HG03139 (cell line): Measurements from ENCODE around the gene PLCB1.

Experiments used
- ATAC-seq: cut with Tn5 transposase; IDR thresholded peaks from one replicate; pipeline ENCODE4 v1.9.1; 2021; ENCODE audit not compliant: unreplicated experiment

Gene PLCB1

DNA sequence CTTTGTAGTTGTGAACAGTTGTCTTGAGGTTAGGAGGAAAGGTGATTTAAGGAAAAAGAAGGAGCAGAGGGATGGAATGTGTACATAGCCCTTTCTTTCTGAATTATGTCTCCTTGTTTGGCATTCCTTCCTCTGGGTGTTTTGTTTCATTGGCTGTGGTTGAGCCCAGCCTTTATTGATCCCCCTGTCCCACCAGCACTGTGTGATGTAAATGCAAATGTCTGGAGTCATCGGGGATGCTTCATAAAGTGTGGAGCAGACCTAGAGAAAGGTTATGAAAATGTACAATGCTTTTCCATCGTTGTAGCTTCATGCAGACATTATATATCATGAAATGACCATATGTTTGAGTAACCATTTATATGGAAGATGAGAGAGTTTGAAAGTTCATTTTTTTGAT lies 164.5 kb downstream of the PLCB1 start:
- ATAC-seq = no peak

GRCh38 chr20:8298426-8299043 lies 166.5 kb downstream of the PLCB1 start:
- ATAC-seq = no peak

DNA sequence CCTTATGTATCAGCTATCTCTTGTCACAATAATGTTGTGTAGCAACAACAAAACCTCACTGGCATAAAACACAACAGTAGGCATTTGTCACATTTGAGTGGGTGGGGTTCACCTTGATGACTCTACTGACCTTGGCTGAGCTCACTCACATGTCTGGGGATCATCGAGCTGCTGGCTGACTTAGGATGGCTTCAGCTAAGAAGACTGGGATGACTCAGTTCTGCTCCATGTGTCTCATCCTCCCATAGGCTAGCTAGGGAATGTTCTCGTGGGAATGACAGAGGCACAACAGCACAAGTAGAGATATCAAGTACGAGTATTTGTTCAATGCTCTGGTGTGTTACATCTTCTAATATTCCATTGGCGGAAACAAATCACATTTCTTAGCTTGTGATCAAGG lies 167.9 kb downstream of the PLCB1 start:
- ATAC-seq = no peak

DNA sequence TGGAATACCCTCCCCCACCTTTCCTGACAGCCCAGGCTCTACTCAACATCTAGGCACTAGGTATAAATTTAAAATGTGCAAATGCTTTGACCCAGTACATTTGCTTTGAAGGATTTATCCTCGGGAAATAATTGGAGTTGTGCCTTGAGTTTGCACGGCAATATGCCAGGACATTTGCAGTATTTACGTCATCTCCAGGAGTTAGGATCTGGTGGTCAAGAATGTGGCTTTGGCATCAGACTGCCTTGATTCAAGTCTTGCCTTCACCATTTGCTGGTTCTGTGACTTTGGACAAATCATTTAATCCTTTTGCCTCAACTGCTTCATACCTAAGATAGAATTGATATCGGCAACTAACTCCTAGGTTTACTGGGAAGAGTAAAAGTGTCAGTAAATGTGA lies 169.6 kb downstream of the PLCB1 start:
- ATAC-seq = no peak

DNA sequence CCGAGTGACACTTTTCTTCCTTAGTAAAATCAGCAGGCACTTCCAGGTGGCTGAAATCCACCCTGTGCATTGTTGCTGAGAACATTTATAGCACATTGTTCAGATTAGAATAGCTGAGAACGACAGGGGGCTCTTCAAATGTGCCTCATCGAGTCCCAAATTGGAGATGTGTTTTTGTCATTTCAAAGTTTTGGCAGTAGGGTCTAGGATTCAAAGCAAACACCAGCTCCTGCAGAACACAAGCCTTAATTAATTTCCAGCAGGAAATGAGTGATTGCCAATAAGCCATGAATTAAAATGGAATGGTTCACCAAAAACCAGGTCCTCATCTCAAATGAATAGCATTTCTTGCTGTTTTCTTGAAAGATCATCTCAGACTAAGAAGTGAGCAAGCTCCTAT lies 171.6 kb downstream of the PLCB1 start:
- ATAC-seq = no peak

- ATAC-seq = no peak
Observed at GRCh38 chr20:8304124-8304816, 172.2 kb downstream of the PLCB1 start.

GRCh38 chr20:8305449-8305978 lies 173.4 kb downstream of the PLCB1 start:
- ATAC-seq = peak; percentile 89

GRCh38 chr20:8306937-8307336 lies 174.9 kb downstream of the PLCB1 start:
- ATAC-seq = no peak

- ATAC-seq = no peak
Observed at GRCh38 chr20:8309634-8310033, 177.6 kb downstream of the PLCB1 start.

DNA sequence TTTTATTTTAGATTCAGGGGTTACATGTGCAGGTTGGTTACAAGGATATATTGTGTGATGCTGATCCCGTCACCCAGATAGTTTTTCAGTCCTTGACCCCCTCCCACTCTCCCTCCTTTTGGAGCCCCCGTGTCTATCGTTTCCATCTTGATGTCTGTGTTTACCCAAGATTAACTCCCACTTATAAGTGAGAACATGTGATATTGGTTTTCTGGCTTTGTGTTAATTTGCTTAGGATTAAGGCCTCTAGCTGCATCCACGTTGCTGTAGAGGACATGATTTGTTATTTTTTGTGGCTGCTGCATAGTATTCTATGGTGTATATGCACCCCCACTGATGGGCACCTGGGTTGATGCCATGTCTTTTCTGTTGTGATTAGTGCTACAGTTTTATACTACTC lies 178.6 kb downstream of the PLCB1 start:
- ATAC-seq = no peak

DNA sequence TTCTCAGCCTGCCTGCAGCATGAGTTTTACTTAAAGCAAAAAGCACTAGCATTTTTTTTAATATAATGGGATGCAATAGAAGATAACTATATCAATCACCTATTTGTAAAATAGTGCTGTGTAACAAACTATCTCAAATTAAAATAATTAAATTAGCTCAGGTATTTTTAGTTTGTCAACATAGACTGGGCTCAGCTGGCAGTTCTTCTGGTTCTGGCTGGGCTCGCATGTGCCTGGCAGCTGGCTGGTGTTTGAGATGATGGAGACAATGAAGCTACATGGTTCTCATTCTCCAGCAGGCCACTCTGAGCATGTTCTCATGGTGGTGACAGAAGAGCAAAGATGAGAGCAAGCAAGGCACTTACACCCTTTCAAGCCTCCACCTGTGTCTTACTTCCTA lies 181.0 kb downstream of the PLCB1 start:
- ATAC-seq = no peak

GRCh38 chr20:8315639-8316573 lies 183.8 kb downstream of the PLCB1 start:
- no peak for ATAC-seq

- no peak for ATAC-seq
Observed at GRCh38 chr20:8317448-8317847, 185.4 kb downstream of the PLCB1 start.

GRCh38 chr20:8318965-8319625 lies 187.0 kb downstream of the PLCB1 start:
- no peak for ATAC-seq

DNA sequence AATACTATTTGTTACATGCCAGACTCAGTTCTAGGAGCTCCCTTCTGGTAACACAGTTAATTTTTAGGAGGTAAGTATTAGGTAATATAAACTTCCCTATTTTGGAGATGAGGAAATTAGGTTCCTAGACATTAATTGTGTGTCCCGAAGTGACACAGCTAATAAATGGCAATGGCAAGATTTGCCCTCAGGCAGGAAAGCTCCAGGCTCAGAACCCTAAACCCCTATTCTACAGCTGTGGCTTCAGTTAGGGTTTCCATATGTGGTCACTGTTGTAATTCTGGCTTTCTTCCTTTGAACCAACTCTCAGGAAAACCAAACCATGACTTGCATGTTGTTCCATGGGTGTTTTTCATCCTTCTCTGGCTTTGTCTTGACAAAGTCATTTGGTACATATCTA lies 188.2 kb downstream of the PLCB1 start:
- no peak for ATAC-seq

DNA sequence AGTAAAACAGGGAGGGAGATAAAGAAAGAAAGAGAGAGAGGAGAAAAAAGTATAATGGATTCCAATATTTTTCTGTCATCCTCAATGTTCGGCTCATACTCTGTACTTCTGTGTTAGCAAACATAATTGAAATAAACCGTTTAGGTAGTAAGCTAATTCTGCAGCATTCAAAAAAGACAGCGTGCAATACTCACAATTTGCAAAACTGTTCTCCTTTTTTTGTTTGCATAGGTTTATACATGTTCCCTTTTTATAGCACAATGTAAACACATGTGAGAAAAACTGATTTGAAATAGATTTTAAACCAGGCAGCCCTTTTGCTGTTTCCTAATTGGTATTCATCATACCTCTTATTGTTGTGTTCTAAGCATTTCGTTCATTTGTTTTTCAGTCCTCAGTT lies 188.9 kb downstream of the PLCB1 start:
- no peak for ATAC-seq

DNA sequence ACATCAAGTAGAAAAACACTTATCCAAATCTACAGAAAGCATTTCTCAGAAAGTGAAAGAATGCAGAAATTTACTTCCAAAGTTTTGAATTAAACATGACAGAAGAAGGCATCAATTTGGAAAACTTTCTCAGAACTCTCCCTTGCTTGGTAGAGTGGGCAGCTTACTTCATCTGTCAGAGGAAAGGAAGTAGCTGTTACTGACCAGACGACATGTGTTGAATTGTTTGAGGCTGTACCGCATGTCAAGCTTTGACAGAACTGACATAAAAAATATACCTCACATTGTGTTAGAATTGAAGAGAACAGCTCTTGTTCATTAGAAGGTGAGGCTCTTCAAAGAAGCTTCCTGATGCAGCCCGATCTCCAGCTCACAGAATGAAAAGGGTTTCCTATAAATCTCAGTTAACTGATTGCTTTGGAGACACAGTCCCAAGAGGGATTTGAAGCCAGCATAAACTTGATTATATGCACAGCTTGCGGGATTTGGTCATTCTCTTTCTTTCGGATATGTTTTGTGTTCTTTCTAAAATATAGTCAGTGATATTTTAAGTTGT lies 190.7 kb downstream of the PLCB1 start:
- ATAC-seq = no peak

DNA sequence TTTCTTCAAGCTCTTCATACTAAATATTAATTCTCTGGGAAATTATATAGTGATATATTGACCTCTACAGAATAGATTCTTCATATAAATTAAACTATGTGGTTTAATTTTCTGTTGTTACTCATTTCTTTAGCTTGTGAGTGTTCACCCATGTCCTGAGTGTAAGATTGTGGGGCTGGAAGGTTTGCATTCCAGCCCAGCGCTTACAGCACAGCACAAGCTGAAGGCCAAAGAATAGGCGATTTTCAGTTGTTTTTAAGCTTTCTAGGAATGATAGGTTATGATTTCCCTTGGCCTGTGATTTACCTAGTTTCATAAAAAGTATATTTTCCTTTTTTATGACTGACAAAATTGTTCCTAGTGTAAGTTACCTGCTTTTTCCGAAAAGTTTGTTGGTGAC lies 194.1 kb downstream of the PLCB1 start:
- ATAC-seq = no peak

GRCh38 chr20:8326899-8327298 lies 194.8 kb downstream of the PLCB1 start:
- no peak for ATAC-seq

DNA sequence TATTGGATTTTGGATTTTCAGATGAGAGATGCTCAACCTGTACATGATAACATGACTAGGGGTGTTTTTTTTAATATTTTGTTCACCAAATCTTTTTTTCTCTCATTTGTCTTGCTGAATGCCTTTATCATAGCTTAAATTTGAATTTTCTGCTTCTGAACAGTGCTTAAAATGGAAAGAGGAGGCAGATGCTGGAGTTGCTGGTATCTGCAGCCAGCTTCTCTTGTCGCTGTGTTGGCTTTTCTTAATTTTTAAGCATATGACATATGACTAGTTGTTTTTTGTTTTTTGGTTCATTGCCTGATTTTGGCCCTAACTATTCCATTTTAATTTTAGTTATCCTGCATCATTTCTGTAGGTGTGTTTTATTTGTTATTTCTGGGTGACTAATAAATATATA lies 196.1 kb downstream of the PLCB1 start:
- no peak for ATAC-seq

- ATAC-seq = no peak
Observed at GRCh38 chr20:8330319-8330784, 198.3 kb downstream of the PLCB1 start.
